Frontal cortex (tissue), 4 donors: Measurements from ENCODE around the gene TWSG1. TPM values are rescaled to one million over a fixed set of nuclear protein-coding genes. Genes with fewer than 3 reads are reported as not detected.
A peak's percentile ranks its signal among the peaks of the same experiment; 100 is the strongest.
"Not testable (repeated sequence)": the region's sequence is repeated elsewhere in the genome, so short reads cannot be mapped to it uniquely, and the experiment has no call there.

Source experiments
- DNase-seq, 2 donors: peaks; one replicate each; pipeline ENCODE4 v3.0.0; 2012; ENCODE audit warnings: low spot score in 2 of 2
- FAIRE-seq: peaks from 2 replicates; lab custom pipeline; 2012; peaks lifted over from hg19 to GRCh38; lab: Jason Lieb, UNC
- total RNA-seq: library from RNA; depleted of rRNA; stranded (reverse); fragments of >200 nt; gene quantifications from one replicate; pipeline ENCODE4 v1.2.3, GENCODE V29; 2014
- donor health status: control.
- donor health status: control.
- donor health status: control.

The TWSG1 gene
- total RNA-seq, 1 donor from 2014 or later = 22.0 TPM

- DNase-seq (no peak), FAIRE-seq (no peak)
These were observed 44.5 kb downstream of the TWSG1 start for GRCh38 chr18:9379118-9379517.

DNA sequence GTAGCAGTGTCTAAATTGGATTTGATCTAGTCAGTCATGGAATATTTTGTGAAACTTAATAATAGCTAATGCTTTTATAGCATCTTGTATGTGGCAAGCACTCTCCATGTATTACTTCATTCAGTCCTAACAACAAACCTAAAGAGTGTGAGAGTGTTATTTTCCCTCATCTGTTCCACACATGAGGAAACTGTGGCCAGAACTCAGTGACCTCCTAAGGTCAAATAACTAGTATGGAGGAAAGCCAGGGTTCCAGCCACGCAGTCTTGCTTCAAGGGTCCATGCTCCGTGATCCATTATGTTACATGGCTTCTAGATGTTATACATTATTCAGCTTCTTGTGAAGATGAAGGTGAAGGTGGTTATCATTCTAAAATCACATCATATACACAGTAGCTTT lies 45.5 kb downstream of the TWSG1 start:
- FAIRE-seq = no peak
- DNase-seq = no peak

GRCh38 chr18:9380621-9381395 lies 46.2 kb downstream of the TWSG1 start:
- no peak for DNase-seq

DNA sequence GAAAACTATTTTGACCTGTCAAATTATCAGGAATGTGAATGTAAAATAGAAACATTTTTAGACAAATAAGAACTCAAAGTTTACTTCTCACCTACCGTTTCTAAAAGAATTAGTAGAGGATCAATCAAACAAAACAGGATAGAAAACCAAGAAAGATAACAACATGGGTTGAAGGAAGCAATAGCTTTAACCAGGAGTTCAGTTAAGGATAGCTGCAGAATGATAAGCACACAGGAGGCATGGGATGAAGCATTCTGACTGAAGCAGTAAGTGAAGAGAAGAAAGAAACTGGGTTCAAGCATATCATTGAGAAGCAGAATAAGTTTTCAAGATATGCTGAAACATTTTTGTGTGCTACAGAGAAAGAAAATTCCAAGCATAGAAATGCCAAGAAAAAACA lies 52.3 kb downstream of the TWSG1 start:
- no peak for DNase-seq
- no peak for FAIRE-seq

More at GRCh38 chr18:9380621-9381395, 46.2 kb downstream of the TWSG1 start:
- FAIRE-seq = no peak

DNA sequence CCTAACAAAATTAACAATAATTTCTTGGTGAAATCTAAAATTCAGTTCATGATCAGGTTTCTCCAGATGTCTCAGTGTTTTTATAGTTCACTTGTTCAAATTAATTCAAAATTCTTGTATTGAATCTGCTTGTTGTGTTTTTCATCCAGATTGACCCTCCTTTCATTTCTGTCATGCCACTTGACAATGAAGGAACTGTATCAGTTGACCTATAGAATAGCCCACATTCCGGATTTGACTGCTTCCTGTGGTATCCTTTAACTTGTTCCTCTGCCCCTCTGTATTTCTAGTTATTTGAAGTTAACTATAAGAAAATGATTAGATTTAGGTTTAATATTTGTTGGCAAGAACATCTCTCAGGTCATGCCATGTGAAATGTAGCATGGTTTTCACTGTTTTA lies 53.3 kb downstream of the TWSG1 start:
- DNase-seq (no peak), FAIRE-seq (no peak)

- FAIRE-seq (no peak), DNase-seq (no peak)
These were observed 55.1 kb downstream of the TWSG1 start for GRCh38 chr18:9389706-9390105.

- DNase-seq (no peak), FAIRE-seq (no peak)
These were observed 58.2 kb downstream of the TWSG1 start for GRCh38 chr18:9392726-9393125.

DNA sequence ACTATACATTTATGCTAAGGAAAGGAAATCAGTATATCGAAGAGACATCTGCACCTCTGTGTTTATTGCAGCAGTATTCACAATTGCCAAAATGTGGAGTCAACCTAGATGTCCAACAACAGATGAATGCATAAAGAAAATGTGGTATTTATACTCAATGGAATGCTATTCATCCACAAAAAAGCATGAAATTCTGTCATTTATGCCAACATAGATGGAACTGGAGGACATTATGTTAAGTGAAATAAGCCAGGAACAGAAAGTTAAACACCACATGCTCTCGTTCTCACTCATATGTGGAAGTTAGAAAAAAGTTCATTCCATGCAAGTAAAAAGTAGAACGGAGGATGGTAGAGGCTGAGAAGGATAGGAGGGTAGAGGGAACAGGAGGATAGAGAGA lies 59.5 kb downstream of the TWSG1 start:
- FAIRE-seq = no peak
- no peak for DNase-seq

GRCh38 chr18:9400197-9400596 lies 65.6 kb downstream of the TWSG1 start:
- FAIRE-seq = no peak
- DNase-seq = no peak

- FAIRE-seq (no peak), DNase-seq (no peak)
These were observed 66.6 kb downstream of the TWSG1 start for GRCh38 chr18:9401176-9401575.

DNA sequence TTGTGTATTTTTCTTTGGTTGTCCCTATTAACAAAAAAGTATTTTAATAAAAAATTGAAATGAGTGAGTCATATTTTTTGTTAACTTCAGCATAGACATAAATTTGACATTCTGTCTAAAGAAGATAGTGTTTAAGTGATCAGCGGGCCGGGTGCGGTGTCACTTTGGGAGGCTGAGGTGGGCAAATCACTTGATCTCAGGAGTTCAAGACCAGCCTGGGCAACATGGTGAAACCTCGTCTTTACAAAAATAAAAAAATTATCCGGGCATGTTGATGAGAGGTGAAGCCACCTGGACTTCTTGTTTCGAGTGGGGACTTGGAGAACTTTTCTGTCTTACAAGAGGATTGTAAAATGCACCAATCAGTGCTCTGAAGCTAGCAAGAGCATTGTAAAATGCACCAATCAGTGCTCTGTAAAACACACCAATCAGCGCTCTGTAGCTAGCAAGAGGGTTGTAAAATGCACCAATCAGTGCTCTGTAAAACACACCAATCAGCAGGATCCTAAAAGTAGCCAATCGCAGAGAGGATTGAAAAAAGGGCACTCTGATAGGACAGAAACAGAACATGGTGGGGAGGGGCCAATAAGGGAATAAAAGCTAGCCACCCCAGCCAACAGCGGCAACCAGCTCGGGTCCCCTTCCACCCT lies 67.9 kb downstream of the TWSG1 start:
- not testable (repeated sequence) for FAIRE-seq, DNase-seq

DNA sequence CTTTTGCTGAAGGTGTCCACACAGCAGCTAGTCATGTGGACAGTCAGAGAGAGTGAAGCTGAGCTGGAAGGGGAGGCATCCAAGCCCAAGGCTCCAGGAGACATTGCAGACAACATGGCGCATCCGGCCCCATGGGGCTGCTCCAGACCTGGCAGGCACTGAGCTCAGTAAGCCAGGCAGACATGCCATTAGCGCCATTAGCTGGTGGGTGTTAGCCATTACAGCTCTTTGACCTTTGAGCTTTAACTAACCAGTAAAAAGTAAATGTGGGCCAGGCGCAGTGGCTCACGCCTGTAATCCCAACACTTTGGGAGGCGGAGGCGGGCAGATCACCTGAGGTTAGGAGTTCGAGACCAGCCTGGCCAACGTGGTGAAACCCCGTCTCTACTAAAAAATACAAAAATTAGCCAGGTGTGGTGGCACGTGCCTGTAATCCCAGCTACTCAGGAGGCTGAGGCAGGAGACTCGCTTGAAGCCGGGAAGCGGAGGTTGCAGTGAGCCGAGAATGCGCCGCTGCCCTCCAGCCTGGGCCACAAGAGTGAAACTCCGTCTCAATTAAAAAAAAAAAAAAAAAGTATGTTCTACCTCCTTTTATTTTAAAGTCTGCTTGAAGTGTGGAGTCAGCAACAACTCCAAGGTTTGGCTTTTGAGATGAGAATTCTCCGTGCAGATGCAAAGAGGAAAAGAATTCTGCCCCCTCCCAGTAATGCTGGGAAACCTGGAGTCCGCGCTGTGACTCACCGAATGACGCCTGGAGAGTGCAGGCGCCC lies 69.4 kb downstream of the TWSG1 start:
- FAIRE-seq (no peak), DNase-seq (no peak)

DNA sequence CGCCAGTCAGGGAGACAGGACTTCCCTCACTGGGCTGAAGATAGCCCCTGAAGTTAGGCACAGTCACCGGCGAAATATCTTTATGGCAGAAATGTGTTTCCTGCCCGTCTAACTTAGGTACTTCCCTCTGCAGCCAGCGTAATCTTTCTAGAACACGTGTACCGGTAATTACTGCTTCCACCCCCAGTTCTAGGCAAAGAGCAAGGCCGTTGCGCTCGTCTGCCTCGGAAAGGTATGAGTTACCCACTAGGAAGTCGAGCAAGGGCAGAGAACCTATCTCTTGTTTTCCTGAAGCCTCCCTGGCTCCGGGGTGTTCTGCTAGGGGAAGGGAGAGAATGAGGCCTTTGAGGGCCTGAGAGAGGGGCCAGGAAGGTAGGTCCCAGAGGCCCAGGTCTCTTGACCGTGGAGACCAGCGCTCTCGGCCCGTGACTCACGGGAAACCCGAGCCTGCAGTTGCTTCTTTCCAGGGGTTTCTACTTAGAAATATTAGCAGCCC lies 70.0 kb downstream of the TWSG1 start:
- DNase-seq = no peak
- FAIRE-seq = no peak

- no peak for FAIRE-seq
These were observed 70.6 kb downstream of the TWSG1 start for GRCh38 chr18:9405130-9405529.

GRCh38 chr18:9405977-9406376 lies 71.4 kb downstream of the TWSG1 start:
- DNase-seq (no peak), FAIRE-seq (no peak)

More at GRCh38 chr18:9405130-9405529, 70.6 kb downstream of the TWSG1 start:
- no peak for DNase-seq

DNA sequence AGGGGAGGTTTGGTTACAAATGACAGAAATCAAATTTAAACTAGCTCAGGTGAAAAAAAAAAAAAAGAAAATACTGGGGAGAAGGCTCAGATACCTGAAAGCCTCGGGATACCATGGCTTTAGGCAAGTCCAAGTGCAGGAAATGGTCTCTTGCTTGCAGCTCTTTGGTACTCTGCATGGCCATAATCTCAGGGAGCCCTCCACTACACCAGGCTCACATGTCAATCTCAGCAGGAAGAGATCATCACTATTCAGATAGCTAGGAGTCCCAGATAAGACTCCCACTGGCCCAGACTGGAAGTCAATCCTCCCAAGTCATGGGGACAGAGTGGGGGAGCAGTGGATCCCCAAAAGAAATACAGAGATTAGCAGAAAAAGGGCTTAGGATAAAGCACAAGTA lies 75.9 kb downstream of the TWSG1 start:
- no peak for FAIRE-seq
- no peak for DNase-seq

DNA sequence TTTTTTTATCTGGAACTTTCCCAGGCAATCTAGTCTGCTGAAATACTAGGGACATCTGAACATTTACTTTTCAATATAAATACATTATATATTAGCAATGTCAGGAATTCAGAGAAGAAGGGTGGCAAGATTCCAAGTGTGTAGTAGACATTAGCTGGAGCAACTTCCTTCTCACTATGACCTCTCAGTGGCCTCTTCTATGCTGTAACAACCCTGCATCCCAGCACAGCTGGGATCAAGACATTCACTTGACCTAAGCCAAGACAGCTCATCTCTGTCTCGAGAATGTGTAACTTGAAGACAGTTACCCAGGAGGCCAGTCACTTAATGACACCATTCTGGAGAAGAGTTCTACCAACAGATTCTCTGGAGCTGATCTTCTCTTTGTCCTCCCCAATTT lies 79.0 kb downstream of the TWSG1 start:
- no peak for FAIRE-seq
- DNase-seq = no peak

- FAIRE-seq (no peak), DNase-seq (no peak)
These were observed 82.0 kb downstream of the TWSG1 start for GRCh38 chr18:9416563-9417072.

DNA sequence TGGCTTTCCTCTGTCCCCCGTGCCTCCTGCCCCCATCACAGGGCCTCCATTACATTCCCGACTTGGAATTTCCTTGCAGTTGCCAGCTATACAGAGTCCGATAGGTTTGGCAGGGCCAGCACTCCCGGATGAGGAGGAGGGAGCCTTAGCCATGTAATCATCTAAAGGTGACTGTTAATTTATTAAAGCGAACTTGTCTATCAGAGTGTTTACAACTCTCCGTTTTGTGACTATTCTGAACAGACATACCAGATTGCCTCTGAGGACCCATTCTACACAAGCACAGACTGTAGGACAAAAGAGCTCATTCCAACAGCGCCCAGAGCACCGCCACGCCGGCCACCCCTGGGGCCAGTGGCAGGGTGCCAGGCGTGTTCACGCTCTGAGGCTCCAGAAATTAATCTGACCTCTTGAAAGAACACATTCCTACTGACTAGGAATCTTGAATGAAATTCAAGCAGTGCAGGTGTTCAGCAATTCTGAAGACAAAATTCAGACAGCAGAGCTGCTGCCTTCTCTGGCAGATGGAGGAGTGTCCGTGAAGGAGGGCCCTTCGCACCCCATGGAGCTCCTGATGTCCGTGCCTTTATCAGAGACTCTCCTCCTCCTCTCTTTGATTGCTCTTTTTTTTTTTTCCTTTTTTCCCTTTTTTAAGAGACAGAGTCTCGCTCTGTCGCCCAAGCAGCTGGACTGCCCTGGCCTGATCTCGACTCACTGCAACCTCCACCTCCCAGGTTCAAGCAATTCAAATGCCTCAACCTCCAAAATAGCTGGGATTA lies 82.7 kb downstream of the TWSG1 start:
- FAIRE-seq = no peak
- DNase-seq = peak in 1 of 2 donors; percentile 25
